Parathyroid adenoma (tissue), 2 donors: ENCODE measurements around the gene DBET.
"Not testable (repeated sequence)": the region's sequence is repeated elsewhere in the genome, so short reads cannot be mapped to it uniquely, and the experiment has no call there.

Experiments used
- H2AFZ ChIP-seq: fragments of 300-600 bp; sonication (generic); one replicate; pipeline ENCODE4 v1.7.0; 2017; ENCODE audit warnings: antibody characterized with exemption, mild to moderate bottlenecking
- H3K27ac ChIP-seq: fragments of 300-600 bp; sonication (generic); one replicate; pipeline ENCODE4 v1.7.0; 2017
- H3K27me3 ChIP-seq: fragments of 300-600 bp; sonication (generic); one replicate; pipeline ENCODE4 v1.7.0; 2017; ENCODE audit warnings: low read length; ENCODE audit not compliant: control insufficient read depth, insufficient read depth
- H3K36me3 ChIP-seq: fragments of 300-600 bp; sonication (generic); one replicate; pipeline ENCODE4 v1.7.0; 2017; ENCODE audit warnings: low read length; ENCODE audit not compliant: control insufficient read depth, insufficient read depth
- H3K4me1 ChIP-seq: fragments of 300-600 bp; sonication (generic); one replicate; pipeline ENCODE4 v1.7.0; 2017; ENCODE audit warnings: control low read depth
- H3K4me2 ChIP-seq: fragments of 300-600 bp; sonication (generic); one replicate; pipeline ENCODE4 v1.7.0; 2017; ENCODE audit warnings: low read length
- H3K4me3 ChIP-seq: fragments of 300-600 bp; sonication (generic); one replicate; pipeline ENCODE4 v1.7.0; 2017; ENCODE audit warnings: low read depth, low read length
- H3K79me2 ChIP-seq: fragments of 300-600 bp; sonication (generic); one replicate; pipeline ENCODE4 v1.7.0; 2017; ENCODE audit warnings: control low read depth
- H3K9ac ChIP-seq: fragments of 300-600 bp; sonication (generic); one replicate; pipeline ENCODE4 v1.7.0; 2017; ENCODE audit warnings: mild to moderate bottlenecking
- H3K9me3 ChIP-seq: fragments of 300-600 bp; sonication (generic); one replicate; pipeline ENCODE4 v1.7.0; 2017; ENCODE audit warnings: low read length; ENCODE audit not compliant: control insufficient read depth
- TF ChIP-seq, protein P1 (sequence below): fragments of 300-600 bp; sonication (generic); IDR thresholded peaks from one replicate; pipeline ENCODE4 v1.7.0; 2017; ENCODE audit warnings: antibody characterized with exemption, mild to moderate bottlenecking
- donor health status: primary hyperparathyroidism.

Gene DBET

DNA sequence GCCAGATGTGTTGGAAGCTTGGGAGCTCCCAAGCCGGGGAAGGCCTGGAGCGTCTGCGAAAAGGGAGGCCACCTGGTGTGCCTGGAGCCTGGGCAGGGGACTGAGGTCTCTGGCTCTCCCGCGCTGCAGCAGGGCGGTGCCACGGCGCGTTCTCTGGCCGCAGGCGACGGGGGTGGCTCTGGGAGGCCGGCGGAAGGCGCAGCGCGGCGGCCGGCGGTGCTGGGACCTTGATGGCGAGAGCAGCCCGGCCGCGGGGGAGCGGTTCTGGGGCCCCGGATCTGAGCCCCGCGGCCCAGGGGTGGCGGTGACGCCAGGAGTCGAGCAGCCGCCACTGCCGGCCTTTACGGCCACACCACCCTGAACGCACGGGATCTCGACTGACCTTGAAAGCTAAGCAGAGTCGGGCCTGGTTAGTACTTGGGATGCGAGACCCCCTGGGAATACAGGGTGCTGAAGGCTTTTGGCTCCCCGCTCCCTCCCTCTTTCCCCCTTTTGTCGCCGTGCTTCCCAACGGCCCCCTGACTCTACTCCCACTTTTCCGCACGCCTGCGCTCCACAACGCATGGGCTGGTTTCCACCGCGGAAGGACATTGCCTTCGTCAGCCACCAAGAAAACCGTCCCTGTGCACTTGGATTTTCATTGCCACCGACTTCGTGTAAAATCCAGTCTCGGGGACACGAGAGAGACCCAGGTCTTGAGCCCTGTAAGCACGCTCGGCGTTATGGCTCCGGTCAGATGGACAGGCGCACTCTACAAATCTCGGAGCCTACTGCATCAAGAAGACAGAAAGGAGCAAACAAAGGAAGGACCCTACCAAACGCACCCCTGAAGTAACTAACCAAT is 46.7 kb upstream of the DBET start:
- H3K27ac ChIP-seq: no peak overlapping the region
- no peak overlapping the region for H3K9ac ChIP-seq
- H3K27me3 ChIP-seq: peaks cover 15% of the 10 kb centered on the region
- no peaks in the 10 kb centered on the region for H3K4me1 ChIP-seq
- no peaks in the 10 kb centered on the region for H3K9me3 ChIP-seq
- H3K4me3 ChIP-seq: no peak overlapping the region
- no peak overlapping the region for H2AFZ ChIP-seq
- H3K36me3 ChIP-seq: no peaks in the 10 kb centered on the region
- peak overlapping the region; percentile 31 for H3K4me2 ChIP-seq
- TF ChIP-seq, protein P1, sequence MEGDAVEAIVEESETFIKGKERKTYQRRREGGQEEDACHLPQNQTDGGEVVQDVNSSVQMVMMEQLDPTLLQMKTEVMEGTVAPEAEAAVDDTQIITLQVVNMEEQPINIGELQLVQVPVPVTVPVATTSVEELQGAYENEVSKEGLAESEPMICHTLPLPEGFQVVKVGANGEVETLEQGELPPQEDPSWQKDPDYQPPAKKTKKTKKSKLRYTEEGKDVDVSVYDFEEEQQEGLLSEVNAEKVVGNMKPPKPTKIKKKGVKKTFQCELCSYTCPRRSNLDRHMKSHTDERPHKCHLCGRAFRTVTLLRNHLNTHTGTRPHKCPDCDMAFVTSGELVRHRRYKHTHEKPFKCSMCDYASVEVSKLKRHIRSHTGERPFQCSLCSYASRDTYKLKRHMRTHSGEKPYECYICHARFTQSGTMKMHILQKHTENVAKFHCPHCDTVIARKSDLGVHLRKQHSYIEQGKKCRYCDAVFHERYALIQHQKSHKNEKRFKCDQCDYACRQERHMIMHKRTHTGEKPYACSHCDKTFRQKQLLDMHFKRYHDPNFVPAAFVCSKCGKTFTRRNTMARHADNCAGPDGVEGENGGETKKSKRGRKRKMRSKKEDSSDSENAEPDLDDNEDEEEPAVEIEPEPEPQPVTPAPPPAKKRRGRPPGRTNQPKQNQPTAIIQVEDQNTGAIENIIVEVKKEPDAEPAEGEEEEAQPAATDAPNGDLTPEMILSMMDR: no peak
- no peaks in the 10 kb centered on the region for H3K79me2 ChIP-seq

DNA sequence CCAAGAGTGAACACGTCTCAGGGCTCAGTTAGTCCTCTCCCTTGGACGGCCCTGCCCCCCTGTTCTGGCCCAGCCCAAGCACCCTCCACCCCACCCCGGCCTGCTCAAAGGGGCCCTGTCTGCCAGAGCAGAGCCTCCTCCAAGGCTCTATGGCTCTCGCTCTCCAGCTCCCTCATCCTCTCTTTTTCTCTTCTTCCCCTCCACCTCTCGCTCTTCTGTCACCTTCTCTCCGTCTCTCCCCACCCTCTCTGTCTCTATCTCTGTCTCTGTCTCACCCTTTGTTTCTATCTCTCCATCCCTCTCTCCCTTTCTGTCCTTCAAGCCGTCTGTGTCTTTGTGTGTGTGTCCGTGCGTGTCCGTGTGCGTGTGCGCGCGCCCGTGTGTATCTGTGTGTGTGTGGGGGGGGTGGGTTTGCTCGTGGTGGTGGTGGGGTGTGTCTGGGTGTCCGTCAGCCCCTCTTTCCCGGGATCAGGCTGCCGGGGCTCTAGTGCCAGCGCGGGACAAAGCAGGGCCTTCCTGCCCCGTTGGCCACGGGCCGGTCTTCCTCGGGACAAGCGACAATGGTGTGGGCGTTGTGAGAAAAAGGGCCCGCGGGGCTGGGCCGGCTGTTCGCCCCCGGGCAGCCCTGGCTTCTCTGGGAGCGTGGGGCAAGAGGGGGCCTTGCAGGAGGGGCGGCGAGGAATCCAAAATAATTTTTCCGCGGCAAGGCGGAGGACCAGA is 45.9 kb upstream of the DBET start:
- TF ChIP-seq, protein P1: no peak
- peaks cover 15% of the 10 kb centered on the region for H3K27me3 ChIP-seq

DNA sequence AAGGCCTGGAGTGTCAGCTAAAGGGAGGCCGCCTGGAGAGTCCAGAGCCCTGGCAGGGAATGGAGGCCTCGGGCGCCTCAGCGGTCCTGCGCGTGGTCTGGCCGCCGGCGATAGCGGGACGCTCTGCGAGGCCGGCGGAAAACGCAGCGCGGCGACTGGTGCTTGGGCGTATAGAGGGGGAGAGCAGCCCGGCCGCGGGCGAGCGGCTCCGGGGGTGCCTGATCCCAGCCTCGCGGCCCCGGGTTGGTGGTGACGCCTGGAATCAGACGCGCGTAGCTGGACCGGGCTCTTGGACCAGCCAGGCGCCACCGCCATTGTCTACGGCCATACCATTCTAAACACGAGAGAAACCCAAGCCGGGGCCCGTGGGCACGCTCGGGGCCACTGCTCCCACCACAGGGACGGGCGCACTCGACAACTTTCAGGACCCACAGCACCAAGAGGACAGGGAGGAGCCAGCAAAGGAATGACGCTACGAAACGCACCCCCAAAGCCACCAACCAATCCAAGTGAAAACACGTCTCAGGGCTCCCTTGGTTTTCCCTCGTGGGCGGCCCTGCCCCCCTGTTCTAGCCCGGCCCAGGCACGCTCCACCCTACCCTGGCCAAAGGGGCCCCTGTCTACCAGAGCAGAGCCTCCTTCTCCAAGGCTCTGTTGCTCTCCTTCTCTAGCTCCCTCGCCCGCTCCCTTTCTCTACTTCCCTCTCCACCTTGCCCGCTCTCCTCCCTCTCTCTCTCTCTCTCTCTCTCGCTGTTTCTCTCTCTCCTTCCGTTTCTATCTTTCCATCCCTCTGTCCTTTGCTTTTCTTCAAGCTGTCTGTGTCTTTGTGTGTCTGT is 45.1 kb upstream of the DBET start:
- H3K4me1 ChIP-seq: no peaks in the 10 kb centered on the region
- peaks cover 15% of the 10 kb centered on the region for H3K27me3 ChIP-seq
- H3K4me3 ChIP-seq: no peak overlapping the region
- H3K79me2 ChIP-seq: no peaks in the 10 kb centered on the region
- H3K4me2 ChIP-seq: no peak overlapping the region
- no peaks in the 10 kb centered on the region for H3K9me3 ChIP-seq
- TF ChIP-seq, protein P1: no peak
- H2AFZ ChIP-seq: no peak overlapping the region
- no peak overlapping the region for H3K9ac ChIP-seq
- H3K27ac ChIP-seq: no peak overlapping the region
- H3K36me3 ChIP-seq: no peaks in the 10 kb centered on the region

More for the DNA sequence above, 45.9 kb upstream of the DBET start:
- no peak overlapping the region for H3K27ac ChIP-seq
- no peak overlapping the region for H3K9ac ChIP-seq
- H3K9me3 ChIP-seq: no peaks in the 10 kb centered on the region
- H3K4me1 ChIP-seq: no peaks in the 10 kb centered on the region
- no peak overlapping the region for H3K4me3 ChIP-seq
- H3K36me3 ChIP-seq: no peaks in the 10 kb centered on the region
- H2AFZ ChIP-seq: no peak overlapping the region
- no peak overlapping the region for H3K4me2 ChIP-seq
- no peaks in the 10 kb centered on the region for H3K79me2 ChIP-seq

DNA sequence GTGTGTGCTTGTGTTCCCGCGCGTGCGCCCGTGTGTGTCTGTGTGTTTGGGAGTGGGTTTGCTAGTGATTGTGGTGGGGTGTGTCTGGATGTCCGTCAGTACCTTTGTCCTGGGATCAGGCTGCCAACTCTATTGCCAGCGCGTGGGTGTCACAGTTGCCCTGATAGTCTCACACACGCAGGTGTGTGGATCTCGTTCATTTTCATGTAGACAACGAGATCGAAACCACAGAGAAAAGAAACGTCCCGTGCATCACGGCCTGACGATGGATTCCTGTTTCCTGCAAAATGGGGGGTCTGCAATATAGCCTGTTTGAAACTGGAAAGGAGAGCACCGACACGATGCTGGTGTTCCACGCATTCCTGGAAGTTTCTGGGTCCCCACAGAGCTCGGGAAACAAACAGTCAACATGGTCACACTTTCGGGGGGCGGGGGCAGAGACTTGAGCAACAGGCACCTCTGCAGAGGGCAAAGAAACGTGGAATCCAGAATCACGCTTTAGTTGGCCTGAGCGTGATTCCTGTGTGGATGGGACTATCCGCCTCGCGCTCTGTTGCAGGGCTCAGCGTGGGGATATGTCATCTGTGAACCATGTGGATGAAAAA is 44.3 kb upstream of the DBET start:
- H3K27me3 ChIP-seq: peaks cover 15% of the 10 kb centered on the region
- H3K9me3 ChIP-seq, H2AFZ ChIP-seq, H3K36me3 ChIP-seq, H3K4me1 ChIP-seq, H3K9ac ChIP-seq, H3K79me2 ChIP-seq, H3K4me2 ChIP-seq, H3K27ac ChIP-seq, H3K4me3 ChIP-seq: not testable (repeated sequence)
